Vagina (tissue), 2 donors: Measurements from ENCODE around the gene LRRN2. TPM values are rescaled to one million over a fixed set of nuclear protein-coding genes. Genes with fewer than 3 reads are reported as not detected.
"Not testable (repeated sequence)": the region's sequence is repeated elsewhere in the genome, so short reads cannot be mapped to it uniquely, and the experiment has no call there.

Source experiments
- DNase-seq, 2 donors: peaks; one replicate each; pipeline ENCODE4 v3.0.0-alpha.2; 2017; ENCODE audit errors: extremely low spot score in 2 of 2
- H3K27ac ChIP-seq: fragments of 200-600 bp; sonication (generic); one replicate; pipeline ENCODE4 v1.5.1; 2019
- H3K27me3 ChIP-seq: fragments of 200-600 bp; sonication (generic); one replicate; pipeline ENCODE4 v1.5.1; 2019
- H3K36me3 ChIP-seq, 2 donors: fragments of 200-600 bp; sonication (generic); one replicate each; pipeline ENCODE4 v1.5.1; 2017 to 2019
- H3K4me1 ChIP-seq: fragments of 200-600 bp; sonication (generic); one replicate; pipeline ENCODE4 v1.5.1; 2019
- H3K4me3 ChIP-seq, 2 donors: fragments of 200-600 bp; sonication (generic); 1 replicate in 1 of 2; 2 replicates in 1 of 2; pipeline ENCODE4 v1.5.1; 2016 to 2019
- H3K9me3 ChIP-seq: fragments of 200-600 bp; sonication (generic); one replicate; pipeline ENCODE4 v1.5.1; 2019
- POLR2A ChIP-seq, 2 donors: fragments of 450-650 bp; IDR thresholded peaks; one replicate each; pipeline ENCODE4 v1.6.1; 2017; ENCODE audit warnings: antibody characterized with exemption in 2 of 2, mild to moderate bottlenecking in 2 of 2, moderate library complexity in 2 of 2
- POLR2AphosphoS5 ChIP-seq, 2 donors: sonication (generic); formaldehyde crosslinking; IDR thresholded peaks; one replicate each; pipeline ENCODE4 v1.9.0; 2017; ENCODE audit warnings: antibody characterized with exemption in 2 of 2, mild to moderate bottlenecking in 2 of 2, low read depth in 1 of 2; ENCODE audit not compliant: insufficient read depth in 1 of 2
- intact Hi-C: fragments of 100-400 bp; cut with DNase I; formaldehyde crosslinking; loops from one replicate; pipeline ENCODE4 v1.15.1; 2023
- total RNA-seq: library from RNA; depleted of rRNA; stranded (reverse); fragments of >200 nt; gene quantifications from one replicate; pipeline ENCODE4 v1.2.3, GENCODE V29; 2016
- TF ChIP-seq, protein P1 (sequence below), 3 experiments: fragments of 450-650 bp in 2 of 3; fragments of 200-600 bp in 1 of 3; sonication (generic) in 1 of 3; IDR thresholded peaks; one replicate each; pipeline ENCODE4 v1.5.1; 2017 to 2019; ENCODE audit warnings: antibody characterized with exemption in 3 of 3, mild to moderate bottlenecking in 2 of 3, moderate library complexity in 2 of 3

LRRN2 gene
- total RNA-seq, 1 donor from 2014 or later: 3.4 TPM

DNA sequence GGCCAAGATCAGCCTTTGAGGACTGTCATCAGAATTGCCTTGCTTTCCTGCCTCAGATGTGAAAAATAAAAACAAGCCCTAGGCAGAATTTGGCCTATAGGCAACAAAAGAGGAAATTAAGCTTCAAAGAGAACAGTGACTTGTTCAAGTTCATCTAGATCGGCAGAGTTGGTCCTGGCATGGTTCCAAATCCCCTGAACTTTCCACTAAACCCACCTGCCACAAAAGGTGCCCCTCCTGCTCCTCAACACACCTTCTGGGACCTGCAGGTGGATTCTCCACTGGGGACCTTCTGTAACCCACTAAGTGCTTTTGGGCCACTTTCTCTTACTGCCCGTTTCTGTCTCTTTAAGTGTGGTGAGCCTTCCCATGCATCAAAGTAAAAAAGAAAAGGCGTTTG lies 42.5 kb upstream of the LRRN2 start:
- Histone ChIP-seq H3K4me1 (no peaks in the 10 kb centered on the region), H3K4me3 (no peak overlapping the region), H3K36me3 (no peaks in the 10 kb centered on the region), H3K27me3 (no peaks in the 10 kb centered on the region), H3K27ac (no peak overlapping the region), H3K9me3 (no peaks in the 10 kb centered on the region)
- TF ChIP-seq, protein P1, sequence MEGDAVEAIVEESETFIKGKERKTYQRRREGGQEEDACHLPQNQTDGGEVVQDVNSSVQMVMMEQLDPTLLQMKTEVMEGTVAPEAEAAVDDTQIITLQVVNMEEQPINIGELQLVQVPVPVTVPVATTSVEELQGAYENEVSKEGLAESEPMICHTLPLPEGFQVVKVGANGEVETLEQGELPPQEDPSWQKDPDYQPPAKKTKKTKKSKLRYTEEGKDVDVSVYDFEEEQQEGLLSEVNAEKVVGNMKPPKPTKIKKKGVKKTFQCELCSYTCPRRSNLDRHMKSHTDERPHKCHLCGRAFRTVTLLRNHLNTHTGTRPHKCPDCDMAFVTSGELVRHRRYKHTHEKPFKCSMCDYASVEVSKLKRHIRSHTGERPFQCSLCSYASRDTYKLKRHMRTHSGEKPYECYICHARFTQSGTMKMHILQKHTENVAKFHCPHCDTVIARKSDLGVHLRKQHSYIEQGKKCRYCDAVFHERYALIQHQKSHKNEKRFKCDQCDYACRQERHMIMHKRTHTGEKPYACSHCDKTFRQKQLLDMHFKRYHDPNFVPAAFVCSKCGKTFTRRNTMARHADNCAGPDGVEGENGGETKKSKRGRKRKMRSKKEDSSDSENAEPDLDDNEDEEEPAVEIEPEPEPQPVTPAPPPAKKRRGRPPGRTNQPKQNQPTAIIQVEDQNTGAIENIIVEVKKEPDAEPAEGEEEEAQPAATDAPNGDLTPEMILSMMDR (IDR thresholded peaks at IDR 0.05): no peak
- TF ChIP-seq POLR2A (IDR thresholded peaks at IDR 0.05) (no peak), POLR2AphosphoS5 (IDR thresholded peaks at IDR 0.05; ENCODE audit: insufficient read depth in 1 of 2, low read depth in 1 of 2) (no peak)
- intact Hi-C loops: no loop called here
- peak in 1 of 2 donors; percentile 31 for DNase-seq

DNA sequence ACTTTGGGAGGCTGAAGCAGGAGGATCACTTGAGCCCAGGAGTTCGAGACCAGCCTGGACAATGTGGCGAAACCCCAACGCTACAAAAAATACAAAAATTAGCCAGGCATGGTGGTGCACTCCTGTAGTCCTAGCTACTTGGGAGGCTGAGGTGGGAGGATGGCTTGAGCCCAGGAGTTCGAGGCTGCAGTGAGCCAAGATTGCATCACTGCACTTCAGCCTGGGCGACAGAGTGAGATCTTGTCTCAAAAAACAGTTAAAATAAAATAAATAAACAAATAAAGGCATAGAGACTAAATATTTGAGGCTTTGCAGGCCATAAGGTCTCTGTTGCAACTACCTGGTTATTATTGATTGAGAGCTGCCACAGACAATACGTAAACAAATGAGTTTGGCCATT lies 41.9 kb upstream of the LRRN2 start:
- DNase-seq, H3K4me1 ChIP-seq, H3K27ac ChIP-seq, H3K4me3 ChIP-seq, H3K27me3 ChIP-seq, H3K9me3 ChIP-seq, intact Hi-C loops, H3K36me3 ChIP-seq: not testable (repeated sequence)

DNA sequence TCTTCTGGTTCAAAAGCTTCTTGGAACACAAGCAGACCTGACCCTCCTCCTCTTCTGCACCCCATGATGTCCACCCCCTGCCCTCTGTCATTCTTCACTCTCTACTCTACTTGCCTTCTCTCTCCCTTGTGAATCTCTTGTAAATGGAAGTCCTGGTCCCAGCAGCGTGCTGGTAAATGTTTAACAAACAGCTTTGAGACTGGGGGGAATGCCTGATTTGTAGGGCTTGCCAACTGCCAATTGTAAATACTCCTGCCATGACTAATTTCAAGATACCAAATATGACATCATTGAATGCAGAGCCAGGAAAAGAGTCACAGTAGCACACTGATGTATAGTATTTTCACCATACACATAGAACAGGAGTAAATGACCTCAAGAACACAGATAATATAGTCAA lies 40.9 kb upstream of the LRRN2 start:
- Histone ChIP-seq H3K36me3 (no peaks in the 10 kb centered on the region), H3K27me3 (no peaks in the 10 kb centered on the region), H3K27ac (no peak overlapping the region), H3K9me3 (no peaks in the 10 kb centered on the region), H3K4me3 (no peak overlapping the region), H3K4me1 (no peaks in the 10 kb centered on the region)
- TF ChIP-seq POLR2AphosphoS5 (IDR thresholded peaks at IDR 0.05; ENCODE audit: insufficient read depth in 1 of 2, low read depth in 1 of 2) (no peak), POLR2A (IDR thresholded peaks at IDR 0.05) (no peak)
- TF ChIP-seq, protein P1 (IDR thresholded peaks at IDR 0.05): no peak
- intact Hi-C loops: no loop called here
- DNase-seq: peak in 1 of 2 donors; percentile 46

DNA sequence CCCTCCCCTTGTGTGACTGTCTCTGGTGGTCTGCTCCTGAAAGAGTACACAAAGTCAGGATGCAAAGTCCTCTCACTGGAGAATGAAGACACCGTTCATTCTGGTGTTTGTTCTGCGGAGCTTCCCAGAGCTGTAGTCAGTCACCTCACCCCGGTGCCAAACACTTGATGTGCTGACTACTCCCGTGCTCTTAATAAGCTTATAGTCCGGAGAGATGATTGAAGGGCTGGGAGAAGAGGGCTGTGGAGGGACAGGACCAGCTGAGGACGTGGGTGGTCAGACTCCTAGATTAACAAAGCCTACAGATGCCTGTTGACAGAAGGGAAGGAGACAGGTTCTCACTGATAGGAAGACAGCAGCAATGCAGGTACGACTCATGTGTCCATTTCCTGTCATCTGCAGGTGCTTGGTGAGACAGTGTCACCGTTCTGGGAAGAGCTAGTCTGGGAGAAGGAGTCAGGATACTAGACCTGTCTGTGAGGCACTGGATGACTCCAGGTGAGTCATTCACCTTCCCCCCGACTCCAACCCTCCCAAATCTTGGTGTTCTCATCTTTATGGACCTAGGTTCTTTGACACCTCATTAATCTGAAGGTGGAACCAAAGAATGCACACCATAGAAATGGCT lies 40.4 kb upstream of the LRRN2 start:
- intact Hi-C loops: no loop called here
- peak in 1 of 2 donors; percentile 52 for DNase-seq
- Histone ChIP-seq H3K4me1 (no peaks in the 10 kb centered on the region), H3K27me3 (no peaks in the 10 kb centered on the region), H3K36me3 (no peaks in the 10 kb centered on the region), H3K27ac (no peak overlapping the region), H3K4me3 (no peak overlapping the region), H3K9me3 (no peaks in the 10 kb centered on the region)
- TF ChIP-seq, protein P1 (IDR thresholded peaks at IDR 0.05): no peak
- TF ChIP-seq POLR2A (IDR thresholded peaks at IDR 0.05) (no peak), POLR2AphosphoS5 (IDR thresholded peaks at IDR 0.05; ENCODE audit: insufficient read depth in 1 of 2, low read depth in 1 of 2) (no peak)

DNA sequence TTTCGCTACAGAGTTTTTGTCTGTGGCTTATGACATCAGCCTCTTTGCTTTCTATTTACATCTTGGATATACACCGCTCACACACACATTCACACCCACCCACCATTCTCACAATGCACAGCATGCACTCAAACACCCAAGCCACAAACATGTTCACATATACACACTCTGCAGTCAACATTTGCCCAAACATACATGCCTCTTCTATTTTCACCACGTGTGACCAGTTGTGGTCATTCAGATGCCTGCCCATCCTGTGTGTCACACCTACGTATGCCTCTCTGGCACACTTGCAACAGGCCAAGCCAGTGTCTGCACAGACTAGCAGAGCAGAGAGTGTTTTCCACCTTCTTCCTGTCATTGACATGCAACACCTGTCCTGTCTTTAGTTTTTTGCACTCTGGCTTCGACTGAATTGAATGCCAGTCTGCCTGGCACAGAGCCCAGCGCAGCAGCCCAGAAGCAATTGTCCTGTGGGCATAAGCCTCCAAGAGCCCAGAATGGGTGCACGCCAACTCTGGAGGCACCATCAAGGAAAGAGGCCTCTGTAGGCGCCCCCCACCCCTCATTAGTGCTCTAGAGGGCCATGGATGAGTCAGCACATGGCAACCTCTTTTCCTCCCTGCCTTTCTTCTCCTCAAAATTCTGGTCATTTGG lies 37.7 kb upstream of the LRRN2 start:
- H3K36me3 ChIP-seq: no peaks in the 10 kb centered on the region
- H3K27me3 ChIP-seq: no peaks in the 10 kb centered on the region
- peak in 1 of 2 donors; percentile 37 for DNase-seq
- H3K4me1 ChIP-seq: no peaks in the 10 kb centered on the region
- TF ChIP-seq POLR2AphosphoS5 (IDR thresholded peaks at IDR 0.05; ENCODE audit: insufficient read depth in 1 of 2, low read depth in 1 of 2): no peak
- no peak for TF ChIP-seq POLR2A (IDR thresholded peaks at IDR 0.05)
- TF ChIP-seq, protein P1 (IDR thresholded peaks at IDR 0.05): no peak
- no peak overlapping the region for H3K4me3 ChIP-seq
- H3K27ac ChIP-seq: no peak overlapping the region
- intact Hi-C loops: no loop called here
- no peaks in the 10 kb centered on the region for H3K9me3 ChIP-seq
